GM18873 (cell line): ENCODE data around the gene FZD4.
"Not testable (repeated sequence)": the region's sequence is repeated elsewhere in the genome, so short reads cannot be mapped to it uniquely, and the experiment has no call there.

ENCODE experiments used
- ATAC-seq: cut with Tn5 transposase; IDR thresholded peaks from one replicate; pipeline ENCODE4 v1.9.1; 2021; ENCODE audit warnings: mild to moderate bottlenecking, moderate library complexity, moderate number of reproducible peaks; ENCODE audit not compliant: unreplicated experiment, low FRiP score

Gene FZD4

DNA sequence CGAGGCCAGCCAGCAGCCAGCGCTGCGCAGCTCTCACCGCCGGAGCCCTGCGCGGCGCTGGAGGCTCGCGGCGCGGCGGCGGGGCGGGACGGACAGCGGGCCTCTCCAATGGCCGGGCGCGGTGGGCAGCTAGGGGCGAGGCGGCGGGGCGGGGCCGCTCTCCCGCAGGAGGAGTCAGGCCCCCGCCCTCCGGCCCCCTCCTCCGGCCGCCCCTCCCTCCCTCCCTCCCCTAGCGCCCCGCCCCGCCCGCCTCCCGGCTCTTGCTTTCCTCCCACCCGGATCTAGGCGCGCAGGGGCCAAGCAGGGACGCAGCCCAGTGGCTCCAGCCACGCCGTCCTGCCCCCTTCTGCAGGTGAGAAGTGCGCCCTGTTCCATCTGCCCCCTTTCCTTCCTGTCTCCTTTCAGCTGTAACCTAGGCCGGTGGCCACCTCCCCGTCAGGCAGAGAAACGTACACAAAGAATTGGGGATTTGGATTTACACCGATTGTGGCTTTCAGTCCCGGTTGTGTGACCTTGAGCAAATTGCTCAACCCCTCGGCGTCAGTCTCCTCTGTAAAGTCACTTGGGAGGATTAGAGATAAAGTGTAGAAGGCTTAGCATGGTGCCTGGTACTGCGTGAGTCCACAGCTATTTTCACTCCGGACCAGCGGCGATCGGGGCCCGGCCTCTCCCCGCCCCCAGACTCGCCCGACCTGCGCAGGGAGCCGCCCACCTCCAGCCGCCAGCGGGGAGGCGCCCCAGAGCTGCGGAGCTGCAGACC, at the start of gene FZD4:
FZD4 (minus strand) TSS at position 35 of the 760 bp plus-strand sequence. CDS start 310 bp downstream, outside the sequence.
- ATAC-seq, result peak; percentile 84

DNA sequence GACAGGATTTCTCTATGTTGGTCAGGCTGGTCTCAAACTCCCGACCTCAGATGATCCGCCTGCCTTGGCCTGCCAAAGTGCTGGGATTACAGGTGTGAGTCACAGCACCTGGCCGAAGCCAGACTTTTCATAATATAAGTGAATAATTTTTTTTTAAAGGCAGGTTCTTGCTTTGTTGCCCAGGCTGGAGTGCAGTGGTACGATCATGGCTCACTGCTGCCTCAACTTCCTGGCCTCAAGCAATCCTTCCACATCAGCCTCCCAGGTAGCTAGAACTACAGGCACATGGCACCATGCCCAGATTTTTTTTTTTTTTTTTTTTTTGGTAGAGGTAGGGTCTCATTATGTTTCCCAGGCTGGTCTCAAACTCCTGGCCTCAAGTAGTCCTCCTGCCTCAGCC, 49.1 kb upstream of the FZD4 start:
- ATAC-seq, result not testable (repeated sequence)

DNA sequence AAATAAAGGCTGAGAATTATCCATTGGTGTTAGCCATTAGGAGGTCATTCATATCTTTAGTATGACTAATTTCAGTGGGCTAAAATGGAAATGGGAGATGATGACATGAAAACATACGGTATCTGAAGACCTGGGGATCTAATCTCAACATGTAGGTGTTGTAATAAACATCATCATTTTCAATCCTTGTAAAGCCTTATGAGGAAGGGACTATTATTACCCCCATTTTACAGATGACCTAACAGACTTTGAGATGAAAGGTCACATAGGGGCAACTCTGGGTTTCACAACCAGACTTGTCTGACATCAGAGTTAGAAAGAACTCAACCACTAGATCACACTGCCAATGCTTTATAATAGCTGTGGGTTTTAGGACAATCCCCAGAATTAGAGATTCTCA, 47.7 kb upstream of the FZD4 start:
- ATAC-seq, result no peak

DNA sequence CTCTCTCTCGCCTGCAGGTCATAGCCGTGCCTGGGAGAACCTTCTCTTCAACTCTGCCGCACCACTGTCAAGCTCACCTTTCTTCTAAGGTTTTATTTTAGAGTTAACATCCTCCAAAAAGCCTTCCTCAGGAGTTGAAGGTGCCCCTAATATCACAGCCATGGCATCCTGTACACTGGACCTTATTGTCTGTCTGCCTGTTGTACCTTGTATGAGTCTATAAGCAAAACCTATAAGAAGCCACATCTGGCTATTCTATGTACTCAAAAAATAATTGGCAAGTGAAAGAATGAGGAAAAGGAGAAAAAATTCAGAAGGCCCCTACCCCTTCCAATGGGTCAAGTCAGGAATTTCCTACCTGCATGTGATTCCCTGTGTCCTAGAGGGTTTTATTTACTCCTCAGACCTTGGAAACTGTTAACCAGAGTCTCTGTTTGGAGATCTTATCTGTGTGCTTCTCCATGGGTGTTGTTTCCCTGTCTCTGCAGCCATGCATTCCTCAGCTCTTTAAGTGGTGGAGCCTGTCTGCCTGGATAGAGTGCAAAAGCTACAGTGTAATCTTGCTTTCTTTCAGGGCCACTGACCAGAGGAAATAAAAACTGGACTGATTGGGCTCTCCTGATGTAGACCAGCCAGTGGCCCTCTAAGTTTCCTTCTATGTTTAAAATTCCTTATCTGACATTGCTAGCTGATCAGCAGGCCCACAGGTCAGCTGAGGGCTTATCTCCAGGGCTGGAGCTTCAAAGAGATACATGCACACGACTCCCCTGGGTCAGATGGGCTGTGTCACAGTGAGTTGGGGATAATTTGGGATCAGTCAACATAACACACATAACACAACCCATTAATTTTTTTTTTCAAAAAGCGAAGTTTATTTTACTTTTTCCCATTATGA, 44.9 kb upstream of the FZD4 start:
- no peak for ATAC-seq

DNA sequence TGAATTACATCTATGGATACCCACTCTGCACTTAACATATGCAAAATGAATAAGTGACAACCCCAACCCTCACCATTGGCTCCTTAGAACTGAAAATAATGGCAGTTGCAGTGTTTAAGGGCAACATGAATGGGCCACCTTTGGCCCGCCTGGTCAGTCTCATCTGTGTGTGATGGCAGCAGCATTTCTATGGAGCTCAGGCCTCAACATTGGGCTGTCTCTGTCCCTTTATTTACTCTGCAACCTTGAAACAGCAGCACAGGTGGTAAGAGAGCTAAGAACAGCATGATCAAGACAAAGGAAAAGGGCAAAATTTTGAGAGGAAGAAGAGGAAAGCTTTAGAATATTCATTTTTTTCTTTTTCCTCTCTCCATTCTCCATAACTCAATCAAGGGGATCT, 44.2 kb upstream of the FZD4 start:
- ATAC-seq, result no peak

DNA sequence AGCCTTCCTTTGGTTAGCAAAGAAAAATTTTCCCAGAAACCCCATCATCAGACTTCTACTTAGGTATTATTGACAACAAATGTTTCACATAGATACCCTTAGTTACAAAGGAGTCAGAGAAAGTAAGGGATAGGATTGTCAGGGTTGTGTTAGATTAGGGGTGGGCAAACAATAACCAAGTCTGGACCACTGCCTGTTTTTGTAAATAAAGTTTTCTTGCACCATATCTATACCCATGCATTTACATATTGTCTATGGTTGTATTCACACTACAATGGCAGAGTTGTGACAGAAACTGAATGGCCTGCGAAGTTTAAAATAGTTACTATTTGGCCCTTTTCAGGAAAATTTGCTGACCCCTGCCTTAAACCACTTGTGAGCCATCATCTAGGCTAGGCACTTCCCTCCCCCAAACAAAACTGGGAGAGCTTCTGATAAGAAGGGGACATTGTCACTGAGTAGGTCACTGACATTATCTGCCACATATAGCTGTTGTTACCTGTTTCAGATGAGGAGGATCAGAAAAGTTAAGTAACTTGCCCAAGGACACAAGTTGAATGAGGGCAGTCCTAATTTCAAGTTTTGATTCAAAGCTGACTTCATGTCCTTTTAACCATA, 41.9 kb upstream of the FZD4 start:
- no peak for ATAC-seq

DNA sequence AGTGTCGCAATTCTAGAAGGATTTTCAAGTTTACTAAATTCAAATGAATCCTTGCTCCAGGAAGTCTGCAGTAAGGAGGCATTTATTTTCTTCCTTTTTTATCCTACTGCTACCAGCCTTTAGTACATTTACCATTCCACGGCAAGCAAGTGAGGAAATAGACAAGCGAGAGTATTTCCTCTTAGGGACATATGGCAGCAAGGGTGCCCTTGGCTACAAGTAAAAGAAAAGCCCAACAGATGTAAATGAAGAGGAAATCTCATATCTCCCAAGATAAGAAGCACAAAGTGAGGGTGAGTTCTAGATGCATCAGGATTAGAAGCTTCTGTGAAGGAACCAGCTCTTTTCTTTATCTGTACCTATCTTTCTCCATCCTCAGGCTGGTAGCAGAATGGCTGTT, 37.8 kb upstream of the FZD4 start:
- no peak for ATAC-seq

DNA sequence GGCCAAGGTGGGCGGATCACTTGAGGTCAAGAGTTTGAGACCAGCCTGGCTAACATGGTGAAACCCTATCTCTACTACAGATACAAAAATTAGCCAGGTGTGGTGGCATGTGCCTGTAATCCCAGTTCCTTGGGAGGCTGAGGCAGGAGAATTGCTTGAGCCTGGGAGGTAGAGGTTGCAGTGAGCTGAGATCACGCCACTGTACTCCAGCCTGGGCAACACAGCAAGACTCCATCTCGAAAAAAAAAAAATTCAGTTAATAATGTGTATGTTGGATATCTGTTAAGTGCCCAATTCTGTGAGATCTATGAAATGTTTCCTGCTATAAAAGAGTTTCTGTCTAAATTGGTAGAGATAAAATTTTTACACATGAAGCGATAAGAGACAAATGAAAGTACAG, 37.1 kb upstream of the FZD4 start:
- not testable (repeated sequence) for ATAC-seq

DNA sequence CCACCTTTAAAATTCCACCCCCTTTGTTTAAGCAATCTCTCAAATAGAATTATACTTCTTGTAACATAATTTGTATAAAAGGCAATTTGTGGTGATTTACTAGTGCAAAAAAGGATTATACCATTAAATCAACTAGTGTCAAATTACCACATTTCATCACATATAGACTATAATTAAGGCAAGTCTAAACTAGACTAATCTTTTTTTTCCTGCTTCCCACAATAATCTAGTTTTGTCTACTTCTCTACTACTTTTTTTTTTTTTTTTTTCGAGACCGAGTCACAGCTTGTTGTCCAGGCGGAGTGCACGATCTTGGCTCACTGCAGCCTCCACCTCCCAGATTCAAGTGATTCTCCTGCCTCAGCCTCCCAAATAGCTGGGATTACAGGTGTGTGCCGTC, 36.1 kb upstream of the FZD4 start:
- ATAC-seq, result no peak

DNA sequence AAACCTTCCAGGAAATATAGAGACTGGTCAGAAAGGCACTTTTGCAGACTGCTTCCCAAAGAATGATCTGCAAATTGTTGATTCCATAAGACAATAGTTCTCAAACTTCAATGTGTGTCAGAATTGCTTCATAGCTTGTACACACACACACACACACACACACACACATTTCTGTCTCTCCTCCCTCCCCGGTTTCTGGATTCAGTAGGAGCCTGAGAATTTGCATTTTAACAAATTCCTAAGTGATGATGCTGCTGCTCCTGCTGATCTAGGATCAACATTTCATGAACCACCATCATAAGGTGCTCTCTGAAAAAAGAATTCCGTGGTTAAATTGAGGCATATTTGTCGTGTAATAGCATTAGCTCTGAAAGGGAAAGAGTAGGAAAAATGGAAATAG, 35.3 kb upstream of the FZD4 start:
- ATAC-seq, result no peak

DNA sequence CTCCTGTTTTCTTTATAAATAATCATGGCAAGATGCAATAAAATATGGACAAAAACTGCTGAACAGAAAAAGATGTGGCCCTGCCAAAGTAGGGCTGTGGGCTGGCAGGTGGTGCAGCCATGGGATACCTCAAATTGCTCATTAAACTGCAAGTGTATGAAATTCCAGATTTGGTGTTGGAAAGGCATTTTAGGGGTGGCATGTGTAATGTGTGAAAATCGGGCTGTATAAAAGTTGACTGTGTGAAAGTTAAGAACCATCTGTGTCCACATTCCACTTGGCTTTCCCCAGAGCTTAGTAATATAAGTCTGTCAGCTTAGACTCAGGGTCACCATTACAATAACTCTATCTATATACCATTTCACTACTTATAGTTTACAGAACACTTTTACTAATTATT, 34.8 kb upstream of the FZD4 start:
- ATAC-seq, result no peak

DNA sequence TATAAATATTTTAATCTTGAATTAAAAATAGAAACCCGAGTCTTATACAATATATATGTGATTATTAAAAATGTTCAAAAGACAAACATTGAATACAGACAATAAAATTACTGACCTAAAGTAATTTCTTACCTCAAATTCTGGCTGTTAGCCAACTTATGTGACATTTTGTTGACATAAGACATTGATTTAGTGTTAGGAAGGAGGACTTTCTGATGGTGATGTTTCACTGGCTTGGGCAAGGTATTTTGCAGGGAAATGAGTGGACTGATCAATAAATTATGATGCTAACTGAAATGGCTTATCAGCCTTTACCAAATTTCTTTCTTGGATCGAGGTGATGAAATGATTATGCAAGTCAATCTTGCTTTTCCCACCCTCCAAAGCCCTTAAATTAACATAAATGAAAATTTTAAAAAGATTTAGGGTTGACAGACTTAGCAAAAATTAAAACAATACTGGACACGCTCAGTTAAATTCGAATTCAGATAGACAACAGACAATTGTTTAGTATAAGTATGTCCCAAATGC, 33.2 kb upstream of the FZD4 start:
- ATAC-seq, result no peak

DNA sequence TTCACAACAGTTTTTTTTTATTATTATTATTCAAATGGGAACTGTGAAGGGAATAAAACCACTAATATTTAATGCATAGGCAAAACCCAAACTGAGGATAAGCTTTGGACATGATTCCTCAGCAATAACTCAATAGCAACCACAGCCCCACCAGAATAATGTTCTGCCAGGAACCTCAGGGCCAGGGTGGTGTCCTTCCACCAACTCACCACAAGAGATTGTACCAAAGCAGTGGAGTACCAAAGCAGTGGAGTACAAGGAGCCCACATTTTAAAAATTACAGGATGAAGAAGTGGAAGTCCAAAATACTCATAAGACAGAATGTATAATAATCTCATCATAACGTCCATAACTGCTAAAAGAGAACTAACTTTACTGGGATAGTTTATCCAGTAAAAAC, 32.5 kb upstream of the FZD4 start:
- ATAC-seq, result no peak

DNA sequence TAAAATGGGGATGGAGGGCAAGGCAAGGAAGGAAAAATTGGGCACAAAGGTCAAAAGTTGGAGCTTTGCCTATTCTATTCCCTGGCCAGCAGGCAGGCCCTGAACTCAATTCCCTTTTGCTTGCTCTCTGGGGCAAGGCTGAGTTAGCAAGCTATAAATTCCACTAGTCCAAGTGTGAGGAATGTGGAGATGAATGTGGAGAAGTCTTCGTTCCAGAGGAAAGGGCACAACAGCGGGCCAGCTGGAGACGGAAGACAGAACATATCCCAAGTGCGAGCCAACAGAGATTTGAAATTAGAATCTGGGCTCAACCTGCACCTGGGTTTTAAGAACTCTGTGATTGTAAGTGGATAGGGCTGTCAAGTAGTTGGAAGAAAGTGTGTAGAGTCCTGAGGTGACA, 29.5 kb upstream of the FZD4 start:
- ATAC-seq, result no peak

DNA sequence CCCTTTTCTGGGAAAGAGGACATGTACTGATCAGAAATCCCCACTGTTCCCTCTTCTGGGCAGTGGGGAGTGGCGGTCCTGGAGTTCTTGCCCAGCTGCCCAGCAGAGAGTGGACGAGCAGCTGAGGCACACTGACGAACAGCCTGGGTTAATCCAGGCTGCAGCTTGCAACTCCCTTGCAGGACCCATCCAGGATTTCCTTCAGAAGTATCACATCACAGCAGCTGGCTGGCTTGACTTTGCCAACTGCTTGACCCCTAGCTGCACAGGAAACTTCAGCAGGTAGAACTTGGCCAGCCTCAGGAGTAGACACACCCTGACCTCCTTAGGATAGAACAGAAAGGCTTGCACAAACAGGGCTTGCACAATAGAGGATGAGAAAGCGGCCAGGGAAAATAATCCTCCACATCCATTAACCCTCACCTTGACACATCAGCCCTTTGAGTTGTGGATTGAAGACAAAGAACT, 27.9 kb upstream of the FZD4 start:
- ATAC-seq, result no peak

DNA sequence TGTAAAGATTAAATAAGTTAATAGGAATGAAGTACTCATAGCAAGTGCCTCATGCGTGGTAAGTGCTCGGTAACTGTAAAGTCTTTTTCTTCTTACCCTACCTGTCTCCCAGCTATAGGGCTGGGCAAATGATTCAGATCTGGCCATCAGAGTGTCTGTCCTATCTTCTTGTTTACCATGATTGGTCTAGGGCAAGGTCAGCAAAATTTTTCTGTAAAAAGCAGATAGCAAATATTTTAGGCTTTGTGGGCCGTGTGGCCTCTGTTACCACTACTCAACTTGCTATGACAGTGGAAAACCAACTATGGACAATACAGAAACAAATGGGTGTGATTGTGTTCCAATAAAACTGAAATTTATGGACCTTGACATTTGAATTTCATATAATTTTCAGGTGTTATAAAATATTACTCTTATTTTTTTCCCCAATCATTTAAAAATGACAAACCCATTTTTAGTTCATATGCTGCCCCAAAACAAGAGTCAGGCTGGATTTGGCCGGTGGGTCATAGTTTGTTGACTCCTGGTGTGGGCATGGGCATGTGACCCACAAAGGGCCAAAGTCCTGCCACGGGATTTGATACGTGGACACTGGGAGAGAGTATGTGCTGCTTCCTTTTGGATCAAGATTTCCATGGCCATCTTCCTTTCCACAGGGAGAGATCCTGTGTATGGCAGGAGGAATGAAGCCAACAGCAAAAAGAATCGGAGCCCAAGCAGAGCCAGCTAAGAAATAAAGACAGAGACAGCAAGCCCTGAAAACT, 26.8 kb upstream of the FZD4 start:
- no peak for ATAC-seq

DNA sequence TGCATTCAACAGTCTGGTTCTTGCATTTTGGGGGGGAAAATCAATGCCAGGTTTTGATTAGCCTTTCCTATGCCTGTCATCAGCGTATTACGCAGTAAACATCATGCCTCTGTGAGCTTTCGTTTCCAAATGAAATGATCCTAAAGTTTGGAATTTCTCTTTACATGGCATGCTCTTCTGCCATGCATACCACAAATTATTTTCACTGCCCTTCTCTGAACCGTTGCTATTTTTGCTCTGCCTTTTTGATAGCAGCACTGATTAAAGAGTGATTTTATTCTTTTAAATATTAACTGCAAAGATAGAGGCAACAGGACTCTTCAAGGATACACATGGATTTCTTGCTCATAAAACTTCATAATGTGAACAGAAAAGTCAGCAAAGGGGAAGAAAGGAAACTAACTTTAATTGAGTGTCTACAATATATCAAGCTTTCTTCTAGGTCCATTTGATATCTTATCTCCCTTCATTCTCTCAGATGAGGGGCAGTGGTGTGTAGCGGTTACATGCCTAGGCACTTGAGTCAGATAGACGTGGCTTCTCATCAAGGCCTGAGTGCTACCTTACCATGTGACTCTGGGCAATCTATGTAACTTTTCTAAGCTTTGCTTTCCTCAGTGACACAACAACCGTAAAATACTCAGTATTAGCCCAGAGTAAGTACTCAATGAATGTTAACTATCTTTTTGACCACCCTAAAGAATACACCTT, 25.0 kb upstream of the FZD4 start:
- no peak for ATAC-seq

DNA sequence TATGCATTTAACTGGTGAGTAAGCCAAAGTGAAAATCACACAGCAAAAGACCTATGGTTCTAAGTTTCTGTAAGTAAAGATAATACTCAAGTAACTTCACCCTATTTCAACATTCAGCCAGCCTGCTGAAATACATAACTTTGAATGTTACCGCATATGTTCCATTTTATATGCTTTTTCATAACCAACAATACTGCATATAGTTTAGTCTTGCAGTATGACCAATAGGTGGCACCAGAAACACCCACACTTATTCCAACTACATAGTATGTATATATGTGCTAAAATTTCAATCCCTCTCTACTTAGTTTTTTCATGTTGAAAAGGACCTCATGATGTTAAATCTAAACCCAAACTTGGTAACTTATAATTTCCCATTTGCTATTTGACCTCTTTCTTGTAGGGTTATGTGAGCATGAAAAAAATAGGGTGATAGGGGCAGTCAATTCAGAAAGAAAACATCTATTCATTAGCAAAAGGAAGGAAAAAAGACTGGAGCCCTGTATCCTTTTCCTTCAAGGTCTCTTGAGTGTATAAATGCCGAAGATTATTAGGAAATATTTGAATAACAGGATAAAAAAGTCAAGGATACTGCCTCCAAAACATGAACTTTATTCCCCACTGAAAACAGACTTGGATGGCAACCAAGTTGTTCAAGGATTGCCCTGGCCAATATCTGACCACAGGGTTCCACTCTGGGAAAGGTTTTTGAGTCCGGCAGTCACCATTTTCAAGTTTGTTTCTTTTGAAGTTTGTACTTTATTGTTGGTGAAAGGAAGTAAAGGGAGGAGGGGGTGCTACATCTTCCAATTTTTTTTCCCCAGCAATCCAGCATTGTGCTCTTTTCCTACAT, 23.8 kb upstream of the FZD4 start:
- ATAC-seq, result no peak

DNA sequence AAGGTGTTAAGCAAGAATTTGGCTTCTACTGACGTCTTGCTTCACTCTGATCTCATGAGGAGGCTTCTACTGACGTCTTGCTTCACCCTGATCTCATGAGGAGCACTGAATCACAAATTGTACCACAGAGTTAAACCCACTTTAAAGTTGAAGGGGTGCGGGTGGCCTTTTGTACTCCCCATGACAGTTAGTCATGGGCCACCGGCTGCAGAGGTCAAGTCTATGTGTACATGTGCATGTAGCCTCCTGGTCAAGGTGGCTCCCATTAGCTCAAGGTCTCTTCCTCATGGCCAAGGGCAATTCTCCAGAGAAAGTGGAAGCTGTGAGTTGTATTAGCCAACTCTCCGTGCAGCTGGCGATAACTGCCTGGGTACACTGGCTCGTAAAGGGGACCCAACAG, 23.1 kb upstream of the FZD4 start:
- no peak for ATAC-seq
